Measurements from ENCODE around the gene PADI4.

DNA sequence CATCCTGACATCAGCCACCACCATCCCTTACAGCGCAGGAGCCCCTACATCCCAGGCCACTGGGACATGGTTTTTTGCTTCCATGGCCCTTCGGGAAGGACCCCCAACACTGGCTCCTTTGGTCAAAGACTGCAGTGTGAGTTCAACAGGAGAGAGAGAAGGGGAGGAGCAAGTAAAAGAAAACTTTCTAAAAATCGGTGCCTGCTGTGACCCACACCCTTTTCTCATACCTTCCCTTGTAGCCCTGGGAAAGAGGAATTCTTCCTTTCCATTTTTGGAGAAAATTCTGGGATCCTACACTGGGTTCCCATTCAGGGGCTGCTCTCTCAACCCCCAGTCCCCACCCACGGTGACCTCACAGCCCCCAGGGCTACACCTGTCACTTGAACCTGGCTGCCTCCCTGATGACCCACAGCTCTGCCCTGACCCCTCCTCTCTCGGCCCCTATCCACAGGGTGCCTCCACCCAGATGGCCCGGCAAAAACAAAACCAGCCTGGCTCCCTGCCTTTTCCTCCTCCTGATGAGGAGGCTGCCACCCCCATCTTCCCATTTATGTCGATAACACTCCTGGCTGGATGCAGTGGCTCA lies 7.6 kb downstream of the PADI4 start:
- no peak for TF ChIP-seq POLR2A (IDR thresholded peaks at IDR 0.05)
- TF ChIP-seq, protein P1, sequence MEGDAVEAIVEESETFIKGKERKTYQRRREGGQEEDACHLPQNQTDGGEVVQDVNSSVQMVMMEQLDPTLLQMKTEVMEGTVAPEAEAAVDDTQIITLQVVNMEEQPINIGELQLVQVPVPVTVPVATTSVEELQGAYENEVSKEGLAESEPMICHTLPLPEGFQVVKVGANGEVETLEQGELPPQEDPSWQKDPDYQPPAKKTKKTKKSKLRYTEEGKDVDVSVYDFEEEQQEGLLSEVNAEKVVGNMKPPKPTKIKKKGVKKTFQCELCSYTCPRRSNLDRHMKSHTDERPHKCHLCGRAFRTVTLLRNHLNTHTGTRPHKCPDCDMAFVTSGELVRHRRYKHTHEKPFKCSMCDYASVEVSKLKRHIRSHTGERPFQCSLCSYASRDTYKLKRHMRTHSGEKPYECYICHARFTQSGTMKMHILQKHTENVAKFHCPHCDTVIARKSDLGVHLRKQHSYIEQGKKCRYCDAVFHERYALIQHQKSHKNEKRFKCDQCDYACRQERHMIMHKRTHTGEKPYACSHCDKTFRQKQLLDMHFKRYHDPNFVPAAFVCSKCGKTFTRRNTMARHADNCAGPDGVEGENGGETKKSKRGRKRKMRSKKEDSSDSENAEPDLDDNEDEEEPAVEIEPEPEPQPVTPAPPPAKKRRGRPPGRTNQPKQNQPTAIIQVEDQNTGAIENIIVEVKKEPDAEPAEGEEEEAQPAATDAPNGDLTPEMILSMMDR (IDR thresholded peaks at IDR 0.05): no peak

Data from testis (tissue), 2 donors.